Endothelial cell of umbilical vein (primary cell): ENCODE measurements around the gene ANAPC1.
"Not testable (repeated sequence)": the region's sequence is repeated elsewhere in the genome, so short reads cannot be mapped to it uniquely, and the experiment has no call there.

Experiments
- CTCF ChIP-seq, 2 donors: IDR thresholded peaks; 1 replicate in 1 of 2; 2 replicates in 1 of 2; pipeline ENCODE4 v1.5.1; 2011; ENCODE audit warnings: low read length in 2 of 2, mild to moderate bottlenecking in 2 of 2, moderate library complexity in 2 of 2, control low read depth in 1 of 2, inconsistent platforms in 1 of 2, low read depth in 1 of 2; ENCODE audit not compliant: insufficient read depth in 1 of 2; ENCODE audit errors: extremely low read depth in 1 of 2
- EZH2 ChIP-seq: IDR thresholded peaks from 2 replicates; pipeline ENCODE4 v1.6.1; 2012; ENCODE audit warnings: borderline replicate concordance, low read depth, mild to moderate bottlenecking, moderate library complexity, low read length, inconsistent platforms; ENCODE audit not compliant: severe bottlenecking
- FOS ChIP-seq: IDR thresholded peaks from 2 replicates; pipeline ENCODE4 v1.6.1; 2011; ENCODE audit warnings: mild to moderate bottlenecking, low read length, moderate library complexity, borderline replicate concordance; ENCODE audit not compliant: insufficient read depth
- JUN ChIP-seq: IDR thresholded peaks from 2 replicates; pipeline ENCODE4 v1.6.1; 2011; ENCODE audit warnings: borderline replicate concordance, low read depth; ENCODE audit not compliant: insufficient read length, insufficient read depth
- MAX ChIP-seq: IDR thresholded peaks from 2 replicates; pipeline ENCODE4 v1.6.1; 2011; ENCODE audit not compliant: insufficient read depth, insufficient read length
- MYC ChIP-seq: IDR thresholded peaks from one replicate; pipeline ENCODE4 v1.6.1; 2011; ENCODE audit warnings: mild to moderate bottlenecking, low read depth, low read length
- POLR2A ChIP-seq: IDR thresholded peaks from 2 replicates; pipeline ENCODE4 v1.6.1; 2012; ENCODE audit warnings: low read depth, mild to moderate bottlenecking, control low read depth, low read length
- POLR2AphosphoS5 ChIP-seq: IDR thresholded peaks from 2 replicates; pipeline ENCODE4 v1.6.1; 2012; ENCODE audit warnings: low read depth, mild to moderate bottlenecking, control low read depth, low read length, moderate library complexity; ENCODE audit not compliant: insufficient read depth

GRCh38 chr2:111766295-111766694 is 117.7 kb downstream of the ANAPC1 start:
- TF ChIP-seq CTCF (IDR thresholded peaks at IDR 0.05; ENCODE audit: extremely low read depth in 1 of 2, insufficient read depth in 1 of 2, low read depth in 1 of 2, low read length in 2 of 2); MAX; POLR2A; POLR2AphosphoS5; EZH2; JUN; MYC; FOS: not testable (repeated sequence)
